Measurements from ENCODE around the gene SERINC1. TPM values are rescaled to one million over a fixed set of nuclear protein-coding genes. Genes with fewer than 3 reads are reported as not detected.
A peak's percentile ranks its signal among the peaks of the same experiment; 100 is the strongest.

The SERINC1 gene
- total RNA-seq, 1 experiment from 2014 or later: 82.9 TPM

DNA sequence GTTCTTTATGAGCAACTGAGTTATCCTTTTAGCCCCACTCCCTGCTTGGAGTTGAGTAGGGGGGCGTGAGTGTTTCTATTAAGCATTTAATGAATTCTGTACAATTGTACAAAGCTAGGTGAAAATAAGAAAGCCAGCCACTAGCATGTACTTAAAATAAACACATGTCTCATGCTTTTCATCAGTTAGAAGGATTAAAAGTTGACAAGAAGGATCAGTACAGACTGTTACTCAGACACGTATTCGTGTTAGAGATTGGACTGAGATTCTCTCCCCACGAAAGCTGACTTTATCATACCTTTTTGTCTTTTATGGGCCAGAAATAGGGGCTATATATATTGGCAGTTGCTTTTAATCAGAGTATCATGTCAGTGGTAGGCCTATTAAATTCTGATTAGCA lies 70.5 kb downstream of the SERINC1 start:
- Histone ChIP-seq H3K27me3 (replicated peaks; ENCODE audit: insufficient read depth, low read depth, low read length, poor library complexity) (no peaks in the 10 kb centered on the region), H3K4me1 (ENCODE audit: insufficient read depth, low read length, poor library complexity, severe bottlenecking) (peaks cover 15% of the 10 kb centered on the region), H3K9me3 (ENCODE audit: low read depth, low read length, poor library complexity, severe bottlenecking) (no peaks in the 10 kb centered on the region), H3K36me3 (ENCODE audit: insufficient read depth, low read length, poor library complexity, severe bottlenecking) (no peaks in the 10 kb centered on the region), H3K27ac (ENCODE audit: low read depth, low read length, poor library complexity, severe bottlenecking) (no peak overlapping the region), H3K4me3 (ENCODE audit: low read depth, low read length, poor library complexity, severe bottlenecking) (peak overlapping the region; percentile 99)
- no peak for TF ChIP-seq EZH2 (IDR thresholded peaks at IDR 0.05; ENCODE audit: borderline replicate concordance, low read depth, low read length, poor library complexity, severe bottlenecking)
- TF ChIP-seq, protein P1, sequence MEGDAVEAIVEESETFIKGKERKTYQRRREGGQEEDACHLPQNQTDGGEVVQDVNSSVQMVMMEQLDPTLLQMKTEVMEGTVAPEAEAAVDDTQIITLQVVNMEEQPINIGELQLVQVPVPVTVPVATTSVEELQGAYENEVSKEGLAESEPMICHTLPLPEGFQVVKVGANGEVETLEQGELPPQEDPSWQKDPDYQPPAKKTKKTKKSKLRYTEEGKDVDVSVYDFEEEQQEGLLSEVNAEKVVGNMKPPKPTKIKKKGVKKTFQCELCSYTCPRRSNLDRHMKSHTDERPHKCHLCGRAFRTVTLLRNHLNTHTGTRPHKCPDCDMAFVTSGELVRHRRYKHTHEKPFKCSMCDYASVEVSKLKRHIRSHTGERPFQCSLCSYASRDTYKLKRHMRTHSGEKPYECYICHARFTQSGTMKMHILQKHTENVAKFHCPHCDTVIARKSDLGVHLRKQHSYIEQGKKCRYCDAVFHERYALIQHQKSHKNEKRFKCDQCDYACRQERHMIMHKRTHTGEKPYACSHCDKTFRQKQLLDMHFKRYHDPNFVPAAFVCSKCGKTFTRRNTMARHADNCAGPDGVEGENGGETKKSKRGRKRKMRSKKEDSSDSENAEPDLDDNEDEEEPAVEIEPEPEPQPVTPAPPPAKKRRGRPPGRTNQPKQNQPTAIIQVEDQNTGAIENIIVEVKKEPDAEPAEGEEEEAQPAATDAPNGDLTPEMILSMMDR (conservative IDR thresholded peaks at IDR 0.05; ENCODE audit: low read depth, low read length): no peak
- BruUV-seq (replicated peaks): no TSS peak
- CTCF ChIA-PET: no interaction called here
- POLR2A ChIA-PET (ENCODE audit: low non-redundant PET): no interaction called here
- intact Hi-C loops (cut with micrococcal nuclease; ENCODE audit: unreplicated experiment): loop anchor here (10.0 kb wide), 1 partner anchor 434 kb away; no protein-coding TSS in a partner anchor
- DNase-seq (ENCODE audit: low spot score): no peak

DNA sequence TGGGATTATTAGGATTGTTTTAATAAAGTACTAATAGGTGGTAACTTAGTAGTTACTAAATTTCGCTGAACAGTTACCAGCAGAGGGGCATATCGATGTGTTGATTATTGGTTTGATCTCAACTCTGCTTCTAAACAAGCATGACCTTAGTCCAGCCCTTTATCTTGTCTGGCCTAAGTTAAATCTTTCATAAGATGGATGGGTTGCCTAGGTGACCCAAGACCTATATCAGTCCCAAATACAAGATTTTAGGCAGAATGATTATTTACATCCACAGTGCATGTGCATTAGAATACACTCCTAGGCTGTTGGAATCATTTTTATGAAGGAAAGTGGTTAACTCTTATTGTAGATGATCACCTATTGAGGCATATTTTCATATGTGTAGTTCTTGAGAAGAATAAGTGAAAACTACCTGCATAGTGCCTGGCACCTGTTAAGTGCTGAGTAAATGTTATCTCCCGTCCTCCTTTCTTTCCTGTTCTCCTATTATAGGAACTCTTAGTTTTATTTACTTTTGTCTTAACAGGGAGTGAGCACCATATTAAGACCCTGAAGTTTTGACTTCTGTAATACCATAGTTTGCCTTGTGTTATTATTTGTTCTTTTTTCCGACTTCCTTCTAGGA lies 71.0 kb downstream of the SERINC1 start:
- TSS peak; percentile 40 for BruUV-seq (replicated peaks)
- CTCF ChIA-PET: no interaction called here
- intact Hi-C loops (cut with micrococcal nuclease; ENCODE audit: unreplicated experiment): loop anchor here (10.0 kb wide), 1 partner anchor 434 kb away; no protein-coding TSS in a partner anchor
- H3K4me1 ChIP-seq (ENCODE audit: insufficient read depth, low read length, poor library complexity, severe bottlenecking): peaks cover 15% of the 10 kb centered on the region
- no peaks in the 10 kb centered on the region for H3K27me3 ChIP-seq (replicated peaks; ENCODE audit: insufficient read depth, low read depth, low read length, poor library complexity)
- H3K9me3 ChIP-seq (ENCODE audit: low read depth, low read length, poor library complexity, severe bottlenecking): no peaks in the 10 kb centered on the region
- H3K36me3 ChIP-seq (ENCODE audit: insufficient read depth, low read length, poor library complexity, severe bottlenecking): no peaks in the 10 kb centered on the region
- H3K27ac ChIP-seq (ENCODE audit: low read depth, low read length, poor library complexity, severe bottlenecking): peak overlapping the region; percentile 93
- DNase-seq (ENCODE audit: low spot score): no peak
- TF ChIP-seq, protein P1 (conservative IDR thresholded peaks at IDR 0.05; ENCODE audit: low read depth, low read length): no peak
- TF ChIP-seq EZH2 (IDR thresholded peaks at IDR 0.05; ENCODE audit: borderline replicate concordance, low read depth, low read length, poor library complexity, severe bottlenecking): no peak
- H3K4me3 ChIP-seq (ENCODE audit: low read depth, low read length, poor library complexity, severe bottlenecking): peak overlapping the region; percentile 99
- POLR2A ChIA-PET (ENCODE audit: low non-redundant PET): no interaction called here

DNA sequence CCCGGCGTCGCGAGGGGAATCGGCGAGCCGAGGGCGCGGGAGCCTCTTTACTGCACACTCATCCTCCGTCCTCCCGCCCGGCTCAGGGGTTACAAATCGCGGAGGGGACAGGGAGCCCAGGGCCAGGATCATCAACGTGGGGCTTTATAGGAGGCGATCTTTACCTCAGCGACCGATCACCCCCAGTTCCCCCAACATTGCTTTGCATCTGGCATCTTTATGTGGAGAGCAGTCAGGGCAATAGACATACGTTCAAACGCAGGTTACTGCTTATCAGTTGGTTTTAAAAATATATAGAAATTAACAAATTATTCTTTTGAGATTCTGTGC lies 71.5 kb downstream of the SERINC1 start:
- BruUV-seq (replicated peaks): no TSS peak
- POLR2A ChIA-PET (ENCODE audit: low non-redundant PET): no interaction called here
- DNase-seq (ENCODE audit: low spot score): peak; percentile 25

More for the DNA sequence above, 71.5 kb downstream of the SERINC1 start:
- peaks cover 12% of the 10 kb centered on the region for H3K4me1 ChIP-seq (ENCODE audit: insufficient read depth, low read length, poor library complexity, severe bottlenecking)
- CTCF ChIA-PET: no interaction called here
- H3K4me3 ChIP-seq (ENCODE audit: low read depth, low read length, poor library complexity, severe bottlenecking): peak overlapping the region; percentile 99
- TF ChIP-seq EZH2 (IDR thresholded peaks at IDR 0.05; ENCODE audit: borderline replicate concordance, low read depth, low read length, poor library complexity, severe bottlenecking): no peak
- TF ChIP-seq, protein P1 (conservative IDR thresholded peaks at IDR 0.05; ENCODE audit: low read depth, low read length): no peak
- no peaks in the 10 kb centered on the region for H3K27me3 ChIP-seq (replicated peaks; ENCODE audit: insufficient read depth, low read depth, low read length, poor library complexity)
- H3K36me3 ChIP-seq (ENCODE audit: insufficient read depth, low read length, poor library complexity, severe bottlenecking): no peaks in the 10 kb centered on the region
- intact Hi-C loops (cut with micrococcal nuclease; ENCODE audit: unreplicated experiment): loop anchor here (10.0 kb wide), 1 partner anchor 435 kb away; no protein-coding TSS in a partner anchor
- no peaks in the 10 kb centered on the region for H3K9me3 ChIP-seq (ENCODE audit: low read depth, low read length, poor library complexity, severe bottlenecking)
- peak overlapping the region; percentile 93 for H3K27ac ChIP-seq (ENCODE audit: low read depth, low read length, poor library complexity, severe bottlenecking)
